Midbrain (tissue), 1 donor: ENCODE results near the gene INO80E.
"Not testable (repeated sequence)": the region's sequence is repeated elsewhere in the genome, so short reads cannot be mapped to it uniquely, and the experiment has no call there.

Source experiments
- DNase-seq: peaks from one replicate; lab custom pipeline; 2025; lab: John Stamatoyannopoulos, UW

Gene INO80E

DNA sequence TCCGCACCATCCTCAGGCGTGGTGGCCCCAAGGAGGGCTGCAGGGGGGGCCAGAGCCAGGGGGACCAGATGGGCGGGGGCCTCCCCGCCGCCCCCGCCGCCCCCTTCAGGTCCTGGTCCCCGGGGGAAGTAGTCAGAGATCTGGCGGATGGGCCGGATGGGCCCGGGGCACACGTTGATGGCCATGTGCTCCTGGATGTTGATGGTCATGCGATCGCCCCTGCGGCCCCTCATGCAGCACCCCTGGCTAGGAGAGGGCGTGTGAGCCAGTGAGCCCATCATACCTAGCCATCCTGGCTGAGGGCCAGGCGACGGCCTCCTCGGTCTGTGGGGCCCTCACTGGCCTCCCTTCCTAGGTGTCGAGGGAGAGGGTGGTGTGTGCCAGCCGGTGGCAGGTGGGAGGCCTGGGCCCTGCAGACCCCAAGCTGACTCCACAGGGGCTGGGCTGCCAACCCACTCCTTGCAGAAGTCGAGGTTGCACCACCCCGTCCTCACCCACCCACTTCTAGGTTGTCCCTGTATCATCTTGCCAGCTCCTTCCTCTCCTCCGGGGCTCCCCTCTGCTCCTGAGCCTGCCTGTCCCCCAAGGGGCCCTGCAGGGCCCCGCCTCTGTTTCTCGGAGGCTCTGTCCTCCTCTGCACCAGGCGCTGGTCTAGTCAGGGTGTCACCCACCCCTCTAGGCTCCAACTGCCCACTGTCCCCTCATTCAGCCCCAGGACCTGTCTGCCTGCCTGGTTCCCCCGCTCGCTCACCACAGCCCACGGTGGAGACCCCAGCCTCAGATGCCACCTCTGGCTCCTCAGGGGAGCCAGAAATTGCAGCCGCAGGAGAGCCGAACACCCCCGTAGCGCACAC, 14.2 kb downstream of the INO80E start:
- DNase-seq: no peak

DNA sequence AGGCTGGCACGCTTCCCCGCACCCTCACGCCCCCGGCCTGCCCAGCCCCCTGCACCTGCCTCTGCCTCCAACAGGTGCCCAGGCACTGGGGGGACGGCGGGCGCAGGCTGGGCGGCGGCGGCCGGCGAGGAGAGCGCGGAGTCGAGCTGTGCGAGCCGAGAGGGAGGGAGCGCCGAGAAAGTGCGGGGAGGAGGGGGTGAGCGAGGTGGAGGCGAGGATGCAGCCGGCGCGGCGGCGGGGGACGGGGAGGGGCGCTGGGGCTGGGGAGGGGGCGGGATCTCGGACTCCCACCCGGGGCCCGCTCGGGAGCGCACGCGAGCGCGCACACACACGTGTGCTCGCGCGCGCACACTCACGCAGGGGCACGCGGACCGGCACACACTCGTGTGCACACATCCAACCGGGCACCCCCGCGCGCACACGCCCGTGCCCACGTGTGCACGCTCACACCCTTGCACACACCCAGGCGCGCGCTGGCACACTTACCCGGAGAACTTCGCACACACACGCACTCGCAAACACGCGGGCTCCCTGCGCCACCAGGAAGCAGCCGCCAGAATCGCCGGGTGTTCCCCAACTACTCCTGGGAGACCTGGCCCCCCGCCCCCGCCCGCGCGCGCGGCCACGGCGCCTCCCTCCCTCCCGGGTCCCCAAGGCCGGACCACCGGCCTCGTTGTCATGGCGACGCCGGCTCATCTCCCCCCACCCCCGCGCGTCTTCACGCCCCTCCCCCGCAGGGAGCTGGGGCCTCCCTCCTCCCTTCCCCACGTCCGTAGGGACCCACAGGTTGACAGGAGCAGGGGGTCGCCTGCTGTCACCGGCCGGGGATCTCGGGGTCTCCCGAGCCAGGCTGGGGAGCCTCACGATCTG, 15.0 kb downstream of the INO80E start, which contains the start of gene DOC2A:
TSS of gene DOC2A (minus strand) at position 184 of the 870 bp plus-strand sequence. CDS start 805 bp downstream, outside the sequence.
- DNase-seq: no peak

DNA sequence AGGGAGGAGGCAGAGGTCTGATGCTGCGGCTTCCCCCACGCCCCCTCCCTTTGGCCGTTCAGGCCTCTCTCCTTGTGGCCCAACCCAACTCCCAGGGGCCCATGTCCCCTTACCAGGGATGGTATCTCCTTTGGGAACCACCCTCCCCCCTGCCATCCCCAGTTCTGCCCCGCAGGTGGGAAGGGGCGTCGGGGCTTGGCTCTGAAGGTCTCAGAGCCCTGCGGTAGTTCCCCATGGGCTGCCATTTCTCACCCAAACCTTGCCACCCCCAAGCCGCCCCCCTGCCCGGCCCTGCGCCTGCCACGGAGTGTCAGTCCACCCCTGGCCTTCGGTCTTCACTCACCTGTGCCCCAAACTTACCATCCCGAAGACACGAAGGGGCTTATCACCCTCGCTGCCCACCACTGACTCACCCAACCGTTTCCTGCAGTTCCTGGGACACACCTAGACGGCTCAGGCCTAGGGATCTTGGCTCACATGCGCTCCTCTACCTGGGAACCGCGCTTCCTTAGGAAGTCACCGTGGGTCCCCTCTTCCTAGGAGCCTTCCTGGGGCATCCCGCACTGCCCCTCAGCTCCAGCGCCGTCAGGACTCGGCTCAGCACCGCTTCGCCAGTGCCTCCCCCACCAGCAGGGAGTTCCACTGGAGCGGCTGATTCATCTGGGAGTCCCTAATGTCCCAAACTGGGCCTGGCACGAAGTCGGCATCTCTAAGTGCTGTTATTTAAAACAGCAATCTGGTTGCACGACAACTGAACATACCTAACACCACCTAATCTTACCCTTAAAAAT, 15.9 kb downstream of the INO80E start:
- DNase-seq: no peak

DNA sequence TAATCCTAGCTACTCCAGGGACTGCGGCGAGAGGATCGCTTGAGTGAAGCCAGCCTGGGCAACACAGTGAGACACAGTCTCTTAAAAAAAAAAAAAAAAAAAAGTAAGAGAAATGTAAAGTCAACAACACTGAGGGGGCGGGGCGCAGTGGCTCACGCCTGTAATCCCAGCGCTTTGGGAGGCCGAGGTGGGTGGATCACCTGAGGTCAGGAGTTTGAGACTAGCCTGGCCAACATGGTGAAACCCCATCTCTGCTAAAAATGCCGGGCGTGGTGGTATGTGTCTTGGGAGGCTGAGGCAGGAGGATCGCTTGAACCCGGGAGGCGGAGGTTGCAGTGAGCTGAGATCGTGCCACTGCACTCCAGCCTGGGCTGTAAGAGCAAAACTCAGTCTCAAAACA, 16.6 kb downstream of the INO80E start:
- not testable (repeated sequence) for DNase-seq

DNA sequence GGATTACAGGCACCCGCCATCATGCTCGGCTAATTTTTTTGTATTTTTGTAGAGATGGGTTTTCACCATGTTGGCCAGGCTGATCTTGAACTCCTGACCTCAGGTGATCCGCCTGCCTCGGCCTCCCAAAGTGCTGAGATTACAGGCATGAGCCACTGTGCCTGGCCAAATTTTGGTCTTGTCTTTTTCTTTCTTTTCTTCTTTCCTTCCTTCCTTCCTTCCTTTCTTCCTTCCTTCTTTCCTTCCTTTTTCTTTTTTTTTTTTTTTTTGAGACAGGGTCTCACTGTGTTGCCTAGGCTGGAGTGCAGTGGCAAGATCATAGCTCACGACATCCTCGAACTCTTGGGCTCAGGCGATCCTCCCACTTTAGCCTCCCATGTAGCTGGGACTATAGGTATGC, 19.4 kb downstream of the INO80E start:
- DNase-seq: not testable (repeated sequence)

DNA sequence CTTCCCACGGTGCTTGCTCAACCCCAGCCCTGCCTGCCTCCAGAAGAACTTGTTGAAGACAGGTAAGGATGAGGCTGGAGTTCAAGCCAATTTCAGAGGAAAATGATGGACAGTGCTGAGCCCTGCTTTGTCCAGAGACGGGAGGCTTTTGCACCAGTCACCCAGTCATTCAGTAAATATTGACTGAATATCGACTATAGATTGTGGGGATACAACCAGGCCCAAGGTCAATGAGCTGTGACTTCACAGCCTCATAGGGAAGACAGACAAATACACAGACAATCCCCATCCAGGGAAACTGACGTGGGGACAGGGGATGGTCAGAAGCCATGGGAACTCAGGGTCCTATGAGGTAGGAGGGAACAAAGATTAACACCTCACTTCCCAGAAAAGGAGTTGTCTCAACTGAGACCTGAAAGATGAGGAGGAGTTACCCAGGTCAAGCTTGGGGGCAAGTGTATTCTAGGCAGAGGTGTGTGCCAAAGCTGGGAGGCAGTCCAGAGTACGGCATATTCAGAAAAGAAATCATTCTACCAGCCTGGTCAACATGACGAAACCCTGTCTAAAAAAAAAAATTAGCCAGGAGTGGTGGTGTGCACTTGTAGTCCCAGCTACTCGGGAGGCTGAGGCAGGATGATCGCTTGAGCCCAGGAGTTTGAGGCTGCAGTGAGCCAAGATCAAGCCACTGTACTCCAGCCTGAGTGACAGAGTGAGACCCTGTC, 20.7 kb downstream of the INO80E start:
- no peak for DNase-seq

DNA sequence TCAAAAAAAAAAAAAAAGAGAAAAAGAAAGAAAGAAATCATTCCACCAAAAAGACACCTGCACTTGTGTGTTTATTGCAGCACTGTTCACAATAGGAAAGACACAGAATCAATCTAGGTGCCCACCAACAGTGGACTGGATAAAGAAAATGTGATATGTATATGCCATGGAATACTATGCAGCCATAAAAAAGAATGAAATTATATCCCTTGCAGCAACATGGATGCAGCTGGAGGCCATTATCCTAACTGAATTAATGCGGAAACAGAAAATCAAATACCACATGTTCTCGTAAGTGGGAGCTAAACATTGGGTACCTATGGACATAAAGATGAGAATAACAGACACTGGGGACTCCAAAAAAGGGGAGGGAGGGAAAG, 21.2 kb downstream of the INO80E start:
- no peak for DNase-seq

DNA sequence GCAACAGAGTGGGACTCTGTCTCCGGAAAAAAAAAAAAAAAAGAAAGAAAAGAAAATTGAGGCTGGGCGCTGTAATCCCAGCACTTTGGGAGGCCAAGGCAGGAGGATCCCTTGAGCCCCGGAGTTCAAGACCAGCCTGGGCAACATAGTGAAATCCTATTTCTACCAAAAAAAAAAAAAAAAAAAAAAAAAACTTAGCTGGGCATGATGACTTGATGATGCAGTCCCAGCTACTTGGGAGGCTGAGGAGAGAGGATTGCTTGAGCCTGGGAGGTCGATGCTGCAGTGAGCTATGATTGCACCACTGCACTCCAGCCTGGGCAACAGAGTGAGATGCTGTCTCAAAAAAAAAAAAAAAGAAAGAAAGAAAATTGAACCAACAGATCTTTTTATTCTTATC, 21.9 kb downstream of the INO80E start:
- not testable (repeated sequence) for DNase-seq

DNA sequence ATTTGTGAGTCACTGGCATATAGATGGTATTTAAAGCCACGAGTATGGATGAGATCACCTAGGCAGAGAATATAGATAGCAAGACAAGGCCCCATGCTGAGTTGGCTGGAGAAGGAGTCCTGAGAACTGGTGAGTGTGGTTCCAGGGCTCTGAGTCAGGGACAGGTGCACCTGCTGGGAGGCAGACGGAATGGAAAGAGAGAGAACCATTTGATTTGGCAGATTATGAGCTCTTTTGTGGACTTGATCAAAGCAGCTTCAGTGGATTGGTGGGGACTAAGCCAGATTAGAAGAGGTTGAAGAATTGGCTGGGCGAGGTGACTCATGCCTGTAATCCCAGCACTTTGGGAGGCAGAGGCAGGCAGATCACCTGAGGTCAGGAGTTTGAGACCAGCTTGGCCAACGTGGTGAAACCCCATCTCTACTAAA, 22.7 kb downstream of the INO80E start:
- no peak for DNase-seq

DNA sequence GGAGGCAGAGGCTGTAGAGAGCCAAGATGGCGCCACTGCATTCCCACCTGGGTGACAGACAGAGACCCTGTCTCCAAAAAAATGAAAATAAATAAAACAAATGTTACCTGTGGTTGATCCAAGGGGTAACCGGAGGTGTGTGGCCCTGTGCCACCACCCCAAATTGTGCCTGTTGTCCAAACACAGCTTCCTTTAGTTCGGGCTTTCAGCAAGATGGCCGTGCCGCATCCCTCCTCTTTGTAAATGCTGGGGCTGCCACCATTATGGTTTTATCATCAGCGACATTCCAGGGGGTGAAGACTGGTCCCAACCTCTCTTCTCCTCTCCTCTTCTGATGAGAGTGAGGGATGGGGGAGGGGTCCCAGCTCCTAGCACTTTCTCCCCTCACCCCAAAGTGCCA, 26.8 kb downstream of the INO80E start, which contains the start of gene C16orf92:
TSS of gene C16orf92 (plus strand) at position 312 of the 400 bp plus-strand sequence. CDS start 143 bp downstream, outside the sequence.
- DNase-seq: no peak

DNA sequence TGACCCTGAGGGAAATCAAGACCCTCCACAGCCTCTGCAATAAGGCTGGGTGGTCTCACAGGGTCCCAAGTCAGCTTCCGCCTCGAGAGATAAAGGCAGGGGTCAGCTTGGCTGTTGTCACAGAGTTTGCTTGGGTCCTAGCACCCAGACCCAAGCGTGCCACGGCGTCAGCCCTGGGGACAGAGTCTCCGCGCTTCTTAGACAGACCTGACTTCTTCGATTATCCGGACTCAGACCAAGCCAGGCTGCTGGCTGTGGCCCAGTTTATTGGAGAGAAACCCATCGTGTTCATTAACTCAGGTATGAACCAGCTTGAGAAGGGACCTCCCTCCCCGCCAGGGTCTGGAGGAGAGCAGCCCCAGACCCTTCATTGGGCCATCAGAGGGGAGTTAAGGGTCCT, 27.5 kb downstream of the INO80E start:
- no peak for DNase-seq

DNA sequence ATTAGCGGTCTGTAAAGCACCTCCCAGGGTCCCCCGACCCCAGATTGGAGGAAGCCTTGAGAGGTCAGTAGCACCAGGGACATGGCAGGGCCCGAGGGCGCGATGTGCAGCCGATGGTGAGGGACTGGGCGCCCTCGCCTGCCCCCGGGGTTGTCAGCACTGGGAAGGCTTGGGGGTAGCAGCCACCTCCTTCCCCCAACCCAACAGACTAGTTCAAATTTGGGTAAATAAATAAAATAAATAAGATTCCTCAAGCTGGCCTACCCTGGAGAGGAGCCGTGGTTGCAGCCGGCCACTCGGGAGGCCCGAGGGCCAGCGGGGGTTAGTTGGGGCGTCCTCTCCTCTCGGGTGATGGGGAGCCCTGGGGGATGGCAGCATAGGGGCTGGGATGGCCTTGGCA, 28.4 kb downstream of the INO80E start:
- DNase-seq: no peak

DNA sequence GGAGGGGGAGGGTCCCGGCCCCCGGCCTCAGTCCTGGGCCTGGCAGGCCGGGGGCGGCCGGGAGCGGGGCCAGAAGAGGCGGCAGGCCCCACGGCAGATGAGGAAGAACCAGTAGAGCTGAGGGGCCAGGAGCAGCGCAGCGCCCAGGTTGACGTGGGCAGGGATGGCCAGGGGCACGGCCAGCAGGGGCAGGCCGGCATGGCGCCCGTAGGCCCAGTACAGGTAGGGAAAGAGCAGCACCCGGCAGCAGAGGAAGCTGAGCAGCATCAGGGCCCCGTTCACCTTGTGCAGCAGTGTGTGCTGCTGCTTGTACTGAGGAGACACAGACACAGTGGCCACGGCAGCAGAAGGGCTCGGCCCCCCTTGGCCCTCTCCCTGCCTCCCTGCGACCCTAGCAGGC, 29.1 kb downstream of the INO80E start:
- DNase-seq: no peak

DNA sequence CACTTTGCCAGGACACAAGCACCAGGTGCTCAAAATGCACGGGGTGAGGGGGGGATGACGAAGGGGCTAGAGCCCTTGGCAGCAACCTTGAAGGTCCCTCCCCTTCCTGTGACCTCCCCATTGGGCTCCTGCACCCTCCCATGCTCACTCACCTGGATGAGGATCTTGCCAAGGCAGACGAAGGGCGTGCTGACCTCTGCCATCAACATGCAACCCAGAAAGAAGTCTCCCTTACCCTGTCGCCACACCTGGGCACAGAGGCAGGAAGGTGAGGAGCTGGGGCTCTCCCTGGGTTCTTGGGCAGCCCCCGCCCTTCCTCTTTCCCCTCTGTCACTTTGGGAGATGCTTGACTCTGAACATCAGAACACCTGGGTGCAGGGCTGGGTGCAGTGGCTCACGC, 29.5 kb downstream of the INO80E start:
- no peak for DNase-seq

DNA sequence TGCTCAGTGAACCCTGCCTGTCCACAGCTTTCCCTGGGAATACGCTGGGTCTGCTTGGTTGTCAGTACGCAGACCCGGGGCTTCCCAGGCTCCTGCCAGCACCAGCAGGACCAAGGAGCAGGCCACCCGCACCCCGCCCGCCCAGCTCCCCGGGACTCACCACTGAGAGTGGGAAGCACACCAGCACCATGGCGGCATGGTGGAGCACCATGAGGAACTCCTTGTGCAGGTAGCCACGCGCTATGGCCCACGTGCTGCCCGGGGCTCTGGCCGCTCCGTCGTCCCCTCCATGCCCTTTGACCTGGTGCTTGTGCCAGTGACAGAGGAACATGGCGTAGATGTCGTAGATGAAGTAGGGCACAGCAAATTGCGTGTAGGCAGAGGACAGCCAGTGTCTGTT, 30.4 kb downstream of the INO80E start:
- DNase-seq: no peak

DNA sequence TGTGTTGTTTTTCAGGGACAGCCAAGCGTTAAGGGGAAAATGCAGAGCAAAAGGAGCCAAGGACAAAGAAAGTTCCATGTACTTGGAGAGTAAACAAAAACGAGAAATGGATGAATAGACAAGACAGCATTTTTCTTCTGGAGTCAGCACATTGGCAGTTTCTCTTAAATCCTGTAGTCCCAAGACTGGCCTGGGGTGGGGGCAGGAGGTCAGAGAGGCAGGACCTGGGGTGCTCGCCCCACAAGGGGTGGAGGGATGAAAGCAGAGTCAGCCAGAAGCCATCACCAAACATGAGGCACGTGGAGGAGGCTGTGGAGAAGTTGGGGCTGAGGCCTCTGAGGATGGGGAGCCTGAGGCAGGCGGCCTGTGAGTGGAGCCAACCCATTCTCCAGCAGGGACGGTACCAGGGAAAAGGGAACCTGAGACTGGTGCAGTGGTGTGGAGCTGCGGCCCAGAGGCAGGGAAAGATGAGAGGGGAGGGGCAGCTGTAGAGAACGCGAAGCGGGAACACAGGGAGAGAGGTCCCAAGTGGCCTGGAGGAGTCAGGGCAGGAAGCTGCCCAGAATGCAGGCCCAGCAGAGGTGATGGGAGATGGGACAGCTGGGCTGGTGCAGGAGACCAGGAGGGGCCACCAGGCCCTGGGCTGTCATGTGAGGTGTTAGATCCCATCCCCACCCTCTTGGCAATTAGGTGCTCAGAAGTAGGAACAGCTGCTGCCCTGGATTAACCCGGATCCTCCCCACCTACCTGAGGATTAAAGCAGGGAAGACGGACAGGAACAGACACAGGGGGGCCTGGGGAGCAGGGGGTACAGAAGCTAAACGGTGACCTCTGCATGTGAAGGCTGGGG, 31.8 kb downstream of the INO80E start:
- DNase-seq: no peak

DNA sequence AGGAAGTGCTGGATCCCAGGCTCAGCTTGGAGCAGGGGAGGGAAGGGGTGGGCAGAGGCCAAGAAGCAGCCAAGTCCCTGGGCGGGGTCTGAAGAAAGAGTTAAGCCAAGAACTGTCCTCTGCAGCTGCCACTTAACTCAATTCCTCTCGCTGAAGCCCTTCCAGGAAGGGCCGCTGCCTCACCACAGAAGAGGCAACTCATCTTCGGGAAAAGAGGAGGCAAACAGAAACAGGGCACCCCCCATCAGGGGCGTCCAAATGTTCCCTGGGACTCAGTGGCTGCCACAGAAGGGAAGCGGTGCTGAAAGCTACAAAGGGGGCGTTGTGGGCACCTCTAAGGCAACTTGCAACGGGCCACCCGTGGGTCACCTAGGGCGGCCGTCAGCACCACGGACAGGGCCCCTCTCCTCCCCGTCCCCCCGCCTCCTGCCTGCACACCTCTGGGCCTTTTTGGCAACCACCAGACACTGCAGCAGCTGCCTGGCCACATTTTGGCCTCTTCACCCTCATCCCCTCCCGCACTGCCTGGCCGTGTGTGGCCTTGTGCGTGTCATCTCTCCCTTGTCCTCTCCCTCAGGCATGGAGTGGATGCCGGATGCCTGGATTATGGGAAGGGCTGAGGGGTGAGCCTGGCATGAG, 32.5 kb downstream of the INO80E start:
- no peak for DNase-seq

DNA sequence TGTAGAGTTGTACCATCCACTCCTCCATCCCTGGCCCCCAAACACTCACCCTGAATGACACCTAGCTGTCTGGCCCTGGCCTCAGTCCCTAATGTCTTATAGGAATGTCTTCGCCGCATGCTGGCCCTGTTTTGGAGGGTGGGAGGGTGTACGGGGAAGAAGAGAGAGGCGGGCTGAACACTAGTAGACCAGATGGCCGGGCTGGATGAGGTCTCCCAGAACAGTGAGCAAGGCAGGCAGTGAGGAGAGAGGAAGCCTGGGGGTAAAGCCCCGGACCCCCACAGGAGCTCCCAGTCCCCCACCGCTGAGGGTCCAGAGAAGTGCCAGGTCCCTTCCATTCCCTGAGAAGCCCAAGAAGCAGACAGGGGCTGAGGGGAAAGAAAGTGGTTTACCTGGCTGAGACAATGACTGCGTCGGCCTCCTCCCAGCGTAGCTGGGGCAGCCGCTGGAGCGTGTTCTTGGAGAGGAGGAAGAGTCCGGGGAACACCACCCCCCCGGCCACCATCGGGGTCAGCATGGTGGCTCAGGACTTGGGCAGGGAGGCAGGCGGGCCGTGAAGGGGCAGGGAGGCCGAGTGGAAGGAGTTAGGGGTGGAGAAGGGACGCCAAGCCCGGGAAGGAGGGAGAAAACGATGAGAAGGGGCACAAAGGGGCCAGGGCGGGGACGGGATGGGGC, 34.1 kb downstream of the INO80E start:
- DNase-seq: no peak

DNA sequence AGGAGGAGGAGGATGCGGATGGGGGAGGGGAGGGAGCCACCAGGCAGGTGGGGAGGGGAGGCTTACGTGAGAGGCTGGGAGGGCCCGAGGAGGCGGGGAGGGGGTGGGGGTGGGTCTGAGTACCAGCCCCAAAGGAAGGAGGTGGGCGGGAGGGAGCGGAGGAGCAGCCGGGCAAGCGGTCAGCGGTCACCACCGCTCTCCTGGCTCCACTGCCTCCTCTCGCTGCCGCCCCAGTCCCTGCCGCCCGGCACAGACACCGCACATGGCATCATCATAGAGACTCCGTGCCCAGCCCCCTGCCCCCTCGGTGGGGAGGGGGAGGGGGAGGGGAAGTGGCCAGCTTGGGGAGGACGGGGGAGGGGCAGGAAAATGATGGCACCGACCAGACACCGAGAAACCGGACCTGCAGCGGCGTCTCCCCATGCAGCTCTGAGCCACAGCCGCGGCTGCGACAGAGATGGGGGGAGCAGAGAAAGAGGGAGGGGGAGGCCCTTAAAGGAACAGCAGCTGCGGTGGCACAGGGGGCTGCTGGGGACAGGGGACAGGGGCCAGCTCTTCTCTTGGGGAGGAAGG, 34.9 kb downstream of the INO80E start, which contains the start of gene TLCD3B:
TSS of gene TLCD3B (minus strand) at position 431 of the 573 bp plus-strand sequence. CDS start 744 bp downstream, outside the sequence.
- no peak for DNase-seq
